GM12874 (cell line): Measurements from ENCODE around the gene TRIM25.

Experiments used
- CTCF ChIP-seq: IDR thresholded peaks from 2 replicates; pipeline ENCODE4 v1.5.1; 2011; ENCODE audit warnings: low read depth, mild to moderate bottlenecking, control low read depth, low read length, moderate library complexity; ENCODE audit not compliant: insufficient read depth

Gene TRIM25

GRCh38 chr17:56892333-56892732 is 21.5 kb downstream of the TRIM25 start:
- TF ChIP-seq CTCF = no peak

DNA sequence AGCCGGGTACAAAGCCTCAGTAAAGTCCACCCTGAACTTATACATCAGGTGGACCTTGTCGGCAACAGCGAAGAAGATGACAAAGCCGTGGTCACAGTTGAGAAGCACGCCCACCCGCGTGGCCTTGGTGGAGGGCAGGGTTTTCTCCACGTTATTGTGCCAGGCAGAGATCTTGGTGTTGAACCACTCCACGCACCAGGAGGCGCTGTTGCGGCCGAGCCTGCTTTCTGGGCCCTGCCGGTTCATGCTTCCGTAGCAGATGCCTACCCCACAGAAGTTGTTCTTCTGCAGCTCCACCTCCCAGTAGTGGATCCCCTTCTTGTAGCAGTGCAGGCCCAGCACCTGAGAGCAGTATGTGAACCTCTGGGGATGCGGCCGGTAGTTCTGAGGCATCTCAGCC is 22.1 kb downstream of the TRIM25 start:
- peak; percentile 25; the same call in 1 of the 2 replicates for TF ChIP-seq CTCF

DNA sequence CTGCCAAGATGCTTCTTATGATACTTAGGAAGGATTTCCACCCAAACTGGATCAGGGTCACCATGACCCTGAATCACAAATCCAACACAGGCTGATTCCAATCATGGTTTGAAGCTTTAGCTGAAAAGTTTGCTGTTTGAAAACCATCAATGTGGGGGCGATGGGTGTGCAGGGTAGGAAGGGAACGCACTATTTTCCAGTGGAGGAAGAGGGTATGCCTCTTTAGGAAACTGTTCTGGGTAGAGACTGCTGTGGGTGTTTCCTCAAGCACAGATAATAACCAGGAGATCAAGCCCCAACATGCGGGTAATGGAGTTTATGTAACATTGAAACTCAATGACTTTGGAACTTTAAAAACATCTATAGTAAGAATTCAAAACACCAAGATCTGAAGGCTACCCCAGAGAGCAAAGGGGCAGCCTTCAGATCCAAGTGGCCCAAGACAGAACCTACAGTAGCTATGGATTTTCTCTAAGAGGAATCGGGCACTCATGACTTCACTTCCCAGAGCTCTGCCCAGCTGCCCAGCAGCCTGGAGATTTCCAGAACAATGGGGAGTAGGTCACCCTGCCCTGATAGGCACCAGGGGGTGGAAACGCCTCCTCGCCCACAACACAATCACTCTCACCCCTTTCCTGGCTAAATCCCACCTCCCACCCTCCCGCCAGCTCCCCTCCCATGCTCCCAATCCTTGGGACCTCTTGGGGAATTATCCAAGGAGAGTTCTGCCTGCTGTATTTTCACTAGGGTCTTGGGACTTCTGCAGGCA is 22.8 kb downstream of the TRIM25 start:
- TF ChIP-seq CTCF = no peak

GRCh38 chr17:56890390-56890789 is 23.5 kb downstream of the TRIM25 start:
- no peak for TF ChIP-seq CTCF

- TF ChIP-seq CTCF = no peak
These were observed 26.0 kb downstream of the TRIM25 start for GRCh38 chr17:56887552-56888467.

DNA sequence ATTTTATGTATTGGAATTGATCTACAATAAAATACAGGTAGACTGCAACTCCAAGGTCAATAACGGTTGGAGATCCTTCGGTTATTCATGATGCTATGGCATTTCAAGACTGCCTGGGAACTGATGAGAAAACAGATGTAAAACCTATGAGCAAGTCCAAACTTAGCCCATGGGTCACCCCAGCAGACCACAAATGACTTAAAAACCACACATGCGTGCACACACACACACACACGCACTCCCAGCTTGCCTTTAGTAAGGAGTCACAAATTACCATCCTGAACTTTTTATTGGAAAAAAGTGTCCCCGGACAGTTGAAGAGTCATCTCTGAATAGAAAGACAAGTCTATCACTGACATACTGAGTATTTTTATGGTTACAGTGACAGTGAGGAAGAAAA is 26.7 kb downstream of the TRIM25 start:
- TF ChIP-seq CTCF = no peak

DNA sequence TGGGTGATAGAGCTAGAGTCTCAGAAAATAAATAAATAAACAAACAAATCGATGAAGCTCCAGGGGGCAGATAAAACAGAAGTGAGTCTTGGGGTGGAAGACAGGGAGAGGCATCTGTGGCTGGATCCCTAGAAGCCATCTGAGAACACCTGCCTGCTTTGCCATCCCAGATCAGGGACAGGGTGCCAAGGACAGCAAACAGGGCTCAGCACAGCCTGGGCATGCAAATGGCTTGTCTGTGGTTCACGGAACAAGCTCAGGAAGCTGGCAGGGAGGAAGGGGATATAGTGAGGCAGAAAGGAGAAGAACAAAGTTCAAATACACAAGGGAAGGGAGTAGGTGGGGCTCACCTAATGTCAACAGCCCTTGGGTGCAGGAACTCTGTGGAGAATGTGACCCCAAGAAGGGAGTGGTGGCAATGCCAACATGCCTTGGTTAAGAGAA is 27.5 kb downstream of the TRIM25 start:
- no peak for TF ChIP-seq CTCF
